ENCODE data around the gene MRPS22.
A peak's percentile ranks its signal among the peaks of the same experiment; 100 is the strongest.
"Not testable (repeated sequence)": the region's sequence is repeated elsewhere in the genome, so short reads cannot be mapped to it uniquely, and the experiment has no call there.

The MRPS22 gene

DNA sequence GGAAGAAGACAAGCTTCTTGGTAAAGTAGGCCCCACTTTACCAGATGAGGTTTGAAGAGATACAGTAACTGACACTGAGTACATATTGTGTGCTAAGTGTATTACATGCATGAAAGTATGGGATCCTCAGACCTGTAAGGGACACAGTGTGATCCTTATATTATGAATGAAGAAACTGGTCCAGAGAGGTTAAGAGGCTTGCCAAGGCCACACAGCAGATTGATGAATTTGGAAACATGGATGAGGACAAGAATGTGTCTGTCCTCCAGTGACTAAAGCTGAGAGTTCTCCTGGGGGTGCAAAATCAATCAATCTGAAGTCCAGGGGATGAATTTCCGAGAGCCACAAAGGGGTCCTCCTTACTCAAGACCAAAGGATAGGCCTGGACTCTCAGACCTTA lies 31.4 kb upstream of the MRPS22 start:
- no peak for DNase-seq

DNA sequence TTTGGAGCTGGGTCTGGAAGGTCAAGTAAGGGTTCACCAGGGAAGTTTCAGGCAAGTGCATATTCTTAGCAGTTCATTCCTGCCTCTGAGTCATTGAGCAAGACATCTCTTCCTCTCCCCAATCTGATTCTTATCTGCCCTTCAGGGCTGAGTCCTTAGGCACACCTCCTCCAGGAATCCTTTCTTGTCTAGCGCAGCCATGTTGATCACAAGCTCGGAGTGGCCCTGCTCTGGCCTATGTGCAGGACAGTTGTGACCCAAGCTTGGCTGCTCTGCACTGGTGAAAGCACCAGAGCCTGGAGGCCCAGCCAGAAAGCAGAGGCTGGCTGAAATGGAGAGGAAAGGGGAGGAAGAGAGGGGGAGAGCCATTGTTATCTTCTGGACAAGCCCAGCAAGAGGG lies 30.9 kb upstream of the MRPS22 start:
- DNase-seq, result no peak

DNA sequence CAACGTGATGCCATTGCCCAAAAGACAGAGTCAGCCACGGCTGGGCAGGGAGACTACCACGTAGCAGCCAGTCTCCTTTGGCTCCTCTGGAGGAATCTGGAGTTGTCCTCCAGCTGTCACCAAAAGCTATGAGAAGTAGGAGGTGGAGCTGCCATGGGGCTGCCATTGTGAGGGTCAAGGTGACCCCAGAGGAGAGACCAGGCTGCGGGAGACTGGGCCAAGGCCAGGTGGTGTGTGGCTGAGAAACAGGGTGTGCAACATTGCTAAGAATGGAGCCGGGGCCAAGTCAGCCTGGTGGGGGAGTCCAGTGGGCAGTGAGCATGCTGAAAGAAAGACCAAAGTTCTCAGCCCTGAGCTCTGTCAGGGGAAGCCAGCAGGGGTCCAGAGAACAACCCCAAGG lies 29.9 kb upstream of the MRPS22 start:
- no peak for DNase-seq

DNA sequence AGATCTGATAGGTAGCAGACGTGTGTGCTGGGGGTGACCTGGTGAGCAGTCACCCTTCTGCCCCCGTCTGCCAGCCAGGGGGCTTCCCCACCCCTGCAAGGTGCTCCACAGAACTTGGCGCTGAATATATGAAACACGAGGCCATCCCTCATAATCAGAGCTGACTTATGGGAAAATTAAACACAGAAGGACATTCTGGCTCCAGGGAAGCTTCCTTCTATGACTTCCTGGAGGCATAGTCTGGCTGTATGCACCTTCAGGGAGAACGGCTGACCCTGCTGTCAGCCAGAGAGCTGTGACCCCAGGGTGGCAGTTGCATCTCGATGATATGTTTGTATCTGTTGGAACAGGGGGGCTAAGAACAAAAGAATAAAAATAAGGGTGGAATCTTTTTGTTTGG lies 26.6 kb upstream of the MRPS22 start:
- DNase-seq, result no peak

DNA sequence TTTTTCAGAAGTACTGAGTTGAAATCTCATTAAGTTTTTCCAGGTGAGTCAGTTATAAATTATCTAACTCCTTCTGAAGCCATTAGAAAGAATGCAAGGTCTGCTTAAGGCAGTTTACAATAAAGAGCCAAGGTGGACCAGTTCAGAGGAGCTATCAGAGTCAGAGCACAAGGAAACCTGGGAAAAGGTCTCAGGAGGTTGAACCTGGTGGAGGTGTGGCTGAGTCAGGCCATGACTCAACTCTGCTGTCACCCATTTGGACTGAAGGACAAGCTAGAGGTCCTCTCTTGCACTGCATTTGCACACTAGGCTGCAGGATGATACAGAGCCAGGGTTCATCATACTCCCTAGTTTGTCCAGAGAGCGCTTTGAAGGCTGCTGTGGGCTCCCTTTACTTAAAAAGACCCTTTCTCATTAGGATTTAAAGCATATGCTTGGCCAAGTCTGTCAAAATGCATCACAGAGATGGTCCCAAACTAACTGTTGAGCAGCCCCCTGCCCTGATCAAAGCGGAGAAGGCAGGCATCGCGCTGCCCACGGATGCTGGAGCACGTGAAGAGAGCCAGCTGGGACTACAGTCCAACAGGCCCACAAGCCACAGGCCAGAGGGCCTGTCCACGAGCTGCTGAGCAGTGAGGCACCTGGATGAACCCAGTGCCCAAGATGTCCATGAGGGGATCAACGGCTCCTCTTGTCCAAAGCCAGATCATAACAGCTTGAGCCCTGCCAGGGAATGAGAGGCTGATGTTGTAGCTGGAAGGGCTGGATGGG lies 26.0 kb upstream of the MRPS22 start:
- DNase-seq, result no peak

DNA sequence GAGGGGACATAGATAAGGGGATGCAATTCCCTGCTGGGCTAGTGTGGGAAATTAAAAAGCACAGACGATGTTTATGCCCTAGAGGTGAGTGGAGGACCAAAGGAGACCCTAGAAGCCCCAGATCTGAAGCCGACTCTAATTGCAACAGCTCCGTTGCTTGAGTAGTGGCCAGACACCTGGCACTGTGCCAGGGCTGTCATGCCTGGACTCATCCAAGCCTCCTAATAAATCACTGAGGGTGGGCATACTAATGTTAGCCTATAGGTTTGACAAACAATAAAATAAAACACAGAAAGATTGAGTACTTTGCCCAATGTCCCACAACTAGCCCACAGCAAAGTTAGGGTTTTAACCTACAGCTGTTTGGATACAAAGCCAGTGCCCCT lies 25.4 kb upstream of the MRPS22 start:
- no peak for DNase-seq

DNA sequence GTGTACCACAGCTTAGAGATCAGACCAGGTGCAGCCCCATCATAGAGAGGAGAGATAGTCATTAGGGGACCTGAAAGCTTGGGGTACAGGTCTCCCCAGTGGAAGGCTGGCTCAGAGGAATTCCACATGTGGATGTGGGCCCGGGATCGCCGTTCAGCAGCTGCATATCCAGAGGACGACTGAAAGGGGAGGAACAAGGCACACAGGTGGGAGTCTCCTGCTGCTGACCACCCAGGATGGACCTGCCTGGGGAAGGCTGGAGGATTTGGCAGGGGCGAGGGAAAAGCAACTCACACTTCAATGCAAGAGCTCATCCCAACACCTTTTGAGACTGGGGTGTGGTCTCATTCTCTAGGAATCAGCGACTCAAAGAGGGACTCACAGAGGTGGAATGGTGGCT lies 25.0 kb upstream of the MRPS22 start:
- no peak for DNase-seq

DNA sequence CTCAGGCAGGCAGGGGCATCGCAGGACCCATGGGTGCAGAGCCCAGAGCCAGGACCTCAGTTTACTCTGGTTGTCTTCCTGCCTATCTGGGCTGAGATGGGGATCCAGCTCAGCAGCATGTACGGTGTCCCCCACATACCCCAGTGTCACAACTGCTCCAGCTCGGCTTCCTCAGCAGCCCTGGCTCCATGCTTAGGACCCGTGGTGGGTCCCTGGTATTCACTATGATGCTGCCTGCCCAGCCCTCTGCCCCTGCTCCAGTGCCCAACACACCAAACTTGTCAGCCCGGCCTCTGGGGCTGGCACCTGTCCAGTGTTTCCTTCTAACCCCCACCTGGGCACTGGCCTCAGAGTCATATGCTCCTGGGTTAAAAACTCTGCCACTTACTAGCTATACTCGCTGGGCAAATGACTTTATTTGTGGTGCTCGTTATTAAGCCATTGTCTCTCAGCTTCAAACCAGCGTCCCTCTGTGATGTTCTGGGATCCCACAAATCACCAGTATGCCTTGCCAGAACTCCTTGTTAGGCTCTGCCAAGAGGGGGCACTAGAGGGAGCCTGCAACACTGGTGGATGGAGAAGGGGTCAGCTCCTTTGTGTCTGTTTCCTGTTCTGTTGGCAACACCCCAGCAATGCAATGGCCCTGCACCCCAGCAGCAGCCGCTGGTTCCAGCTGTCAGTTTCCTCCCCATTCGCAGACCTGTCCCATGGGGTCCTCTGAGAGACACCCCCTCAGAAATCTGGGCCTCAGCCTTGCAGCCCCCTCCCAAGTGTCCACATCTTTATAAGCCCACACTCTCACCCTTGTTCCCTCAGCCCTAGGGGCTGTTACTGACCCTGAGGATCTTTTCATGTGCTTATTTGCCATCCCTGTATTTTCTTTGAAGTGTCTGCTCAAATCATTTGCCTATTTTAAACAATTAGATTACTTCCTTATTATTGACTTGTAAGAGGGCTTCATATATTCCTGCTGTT lies 24.1 kb upstream of the MRPS22 start:
- no peak for DNase-seq

DNA sequence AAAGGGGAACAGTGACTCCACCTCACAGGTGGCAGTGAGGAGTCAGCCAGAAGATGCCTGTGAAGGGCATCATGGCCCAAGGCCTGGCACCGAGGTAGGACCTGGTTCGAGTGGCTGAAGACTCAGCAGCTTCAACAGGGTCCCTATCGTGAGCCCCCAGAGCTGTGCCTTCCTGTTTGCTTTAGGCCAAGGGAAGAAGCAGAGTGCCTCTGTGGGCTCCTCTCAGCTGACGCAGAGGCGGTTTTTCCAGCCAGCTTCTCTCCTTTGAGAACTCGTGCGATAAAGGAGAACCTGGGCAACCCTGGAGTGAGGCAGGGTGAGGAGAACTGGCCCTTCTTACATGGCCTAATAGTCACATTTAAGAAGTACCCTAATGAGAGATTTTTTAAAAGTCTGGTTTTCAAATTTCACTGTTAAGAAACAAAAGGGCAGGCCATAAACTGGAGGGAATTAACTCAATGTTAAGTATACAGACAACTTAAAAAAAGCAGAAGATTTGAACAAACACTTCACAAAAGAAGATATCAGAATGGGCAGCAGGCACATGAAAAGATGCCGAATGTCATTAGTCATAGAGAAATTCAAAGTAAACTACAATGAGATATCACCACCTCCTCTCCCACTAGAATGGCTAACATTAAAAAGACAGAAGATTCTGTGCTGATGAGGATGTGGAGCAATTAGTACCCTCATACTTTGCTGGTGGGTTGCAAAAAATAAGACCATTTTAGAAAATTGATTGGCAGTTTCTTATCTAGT lies 23.1 kb upstream of the MRPS22 start:
- DNase-seq, result no peak

DNA sequence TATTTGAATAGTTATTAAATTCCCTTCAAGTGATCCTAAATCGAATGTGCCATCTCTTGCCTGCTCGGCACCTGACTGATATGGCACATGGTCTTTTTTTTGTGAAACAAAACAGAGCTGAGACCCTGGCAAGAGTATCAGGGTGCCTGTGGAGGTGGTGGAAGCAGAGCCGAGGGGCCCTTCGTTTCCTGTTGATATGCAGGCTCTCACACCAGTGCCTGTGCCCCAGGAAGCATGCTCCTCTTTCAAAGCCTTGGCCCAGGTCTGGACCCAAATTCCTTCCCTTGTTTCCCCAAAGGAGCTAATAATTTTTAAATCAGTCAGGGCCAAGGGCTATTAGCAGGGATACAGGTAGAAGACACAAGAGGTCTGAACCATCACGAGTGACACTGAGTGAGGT lies 21.5 kb upstream of the MRPS22 start:
- DNase-seq, result no peak

DNA sequence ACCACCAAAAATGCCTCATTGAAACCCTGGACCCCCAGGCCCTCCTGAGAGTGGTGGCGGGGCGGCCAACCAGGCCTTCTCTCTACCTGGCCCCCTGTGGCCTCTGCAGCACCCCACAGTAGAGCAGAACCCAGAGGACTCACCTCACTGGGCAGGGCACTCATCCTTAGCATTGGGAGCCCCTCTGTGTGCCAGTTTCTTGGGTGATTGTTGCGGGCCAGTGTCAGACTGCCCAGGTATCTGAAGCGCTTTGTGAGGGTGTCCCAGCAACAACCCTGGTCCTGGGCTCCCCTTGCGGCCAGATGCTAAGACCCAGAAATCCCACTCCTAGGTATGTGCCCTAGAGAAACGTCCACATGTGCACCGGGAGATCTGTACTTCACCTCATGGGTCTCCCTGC lies 20.7 kb upstream of the MRPS22 start:
- no peak for DNase-seq

DNA sequence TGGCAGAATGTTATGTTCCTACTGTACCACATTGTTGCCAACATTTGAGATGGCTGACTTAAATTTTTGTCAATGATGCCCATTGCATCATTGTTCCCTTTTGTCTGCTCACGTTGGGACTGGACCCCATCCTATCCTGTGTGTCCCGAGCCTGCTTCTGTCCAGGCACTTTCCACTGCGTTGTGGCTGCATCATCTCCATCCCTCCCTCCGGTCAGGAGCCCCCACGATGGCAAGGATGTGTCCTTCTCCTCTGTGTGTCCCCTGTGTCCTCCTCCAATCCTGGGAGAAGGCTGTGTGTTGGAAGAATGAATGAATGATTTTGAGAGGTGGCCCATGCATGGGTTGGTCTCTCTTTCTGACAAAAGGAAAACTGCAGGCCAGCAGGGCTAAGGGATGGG lies 19.4 kb upstream of the MRPS22 start:
- DNase-seq, result no peak

DNA sequence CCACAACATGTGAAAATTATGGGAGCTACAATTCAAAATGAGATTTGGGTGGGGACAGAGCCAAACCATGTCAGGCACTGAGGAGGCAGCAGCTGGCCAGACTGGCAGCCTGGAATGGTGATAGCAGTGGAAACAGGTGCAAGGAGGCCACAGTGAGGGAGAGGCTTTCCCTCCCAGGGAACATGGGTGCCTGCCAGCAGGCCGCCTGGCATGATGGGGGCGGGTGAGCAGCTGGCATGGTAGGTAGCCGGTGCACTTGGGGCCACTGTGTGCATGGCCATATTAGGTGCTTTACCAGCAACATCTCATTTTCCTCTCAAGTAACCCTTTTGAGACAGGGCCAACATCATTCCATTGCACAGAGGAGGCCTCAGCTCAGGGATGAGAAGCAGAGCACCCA lies 18.3 kb upstream of the MRPS22 start:
- no peak for DNase-seq

DNA sequence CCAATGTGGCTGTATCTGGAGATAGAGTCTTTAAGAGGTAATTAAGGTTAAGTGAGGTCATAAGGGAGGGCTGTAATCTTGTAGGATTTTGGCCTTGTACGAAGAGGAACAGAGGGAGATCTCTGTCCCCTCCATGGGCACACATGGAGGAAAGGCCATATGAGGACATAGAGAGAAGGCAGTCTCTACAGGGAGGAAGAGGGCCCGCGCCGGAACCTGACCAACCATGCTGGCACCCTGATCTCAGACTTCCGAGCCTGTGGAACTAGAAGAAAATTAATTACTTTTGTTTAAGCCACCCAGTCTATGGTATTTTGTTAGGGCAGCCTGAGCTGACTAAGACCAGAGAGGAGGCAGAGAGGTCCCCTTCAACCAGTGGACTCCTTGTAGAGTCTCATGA lies 17.7 kb upstream of the MRPS22 start:
- no peak for DNase-seq

DNA sequence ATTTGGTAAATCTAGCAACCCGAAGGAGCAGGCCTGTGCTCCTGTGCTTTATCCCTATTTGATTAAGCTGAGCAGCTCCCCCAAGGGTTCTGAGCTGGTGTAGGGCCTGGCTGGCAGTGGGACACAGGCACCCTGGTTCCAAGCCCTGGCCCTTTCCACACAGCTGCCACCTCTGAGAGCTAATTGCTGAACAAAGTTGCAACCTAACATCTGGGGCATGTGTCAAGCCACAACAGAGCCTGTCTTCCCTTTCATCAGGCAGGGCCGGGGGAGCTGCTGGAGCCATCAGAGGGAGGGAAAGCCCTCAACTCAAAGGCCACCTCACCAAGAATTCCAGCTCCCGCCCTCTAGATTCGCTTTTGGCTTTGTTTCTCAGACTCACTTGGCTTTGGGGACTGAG lies 17.1 kb upstream of the MRPS22 start:
- no peak for DNase-seq

DNA sequence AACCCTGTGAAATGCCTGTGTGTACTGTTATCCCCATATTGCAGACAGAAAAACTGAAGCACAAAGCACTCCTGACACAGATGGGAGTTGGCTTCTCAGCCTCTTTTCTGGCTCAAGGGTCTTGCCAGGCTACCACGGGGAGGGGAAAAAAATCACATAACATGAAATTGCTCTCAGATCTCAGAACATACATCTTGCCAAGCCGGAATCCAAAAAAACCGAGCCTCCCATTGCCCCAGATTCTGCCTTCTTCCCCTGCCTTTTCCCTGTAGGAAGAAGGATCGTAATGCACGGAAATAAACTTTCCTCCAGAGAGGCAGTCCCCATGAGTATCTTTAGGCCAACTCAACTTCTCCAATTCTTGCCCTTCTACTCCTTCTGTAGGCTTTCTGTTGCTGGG lies 16.6 kb upstream of the MRPS22 start:
- DNase-seq, result no peak

DNA sequence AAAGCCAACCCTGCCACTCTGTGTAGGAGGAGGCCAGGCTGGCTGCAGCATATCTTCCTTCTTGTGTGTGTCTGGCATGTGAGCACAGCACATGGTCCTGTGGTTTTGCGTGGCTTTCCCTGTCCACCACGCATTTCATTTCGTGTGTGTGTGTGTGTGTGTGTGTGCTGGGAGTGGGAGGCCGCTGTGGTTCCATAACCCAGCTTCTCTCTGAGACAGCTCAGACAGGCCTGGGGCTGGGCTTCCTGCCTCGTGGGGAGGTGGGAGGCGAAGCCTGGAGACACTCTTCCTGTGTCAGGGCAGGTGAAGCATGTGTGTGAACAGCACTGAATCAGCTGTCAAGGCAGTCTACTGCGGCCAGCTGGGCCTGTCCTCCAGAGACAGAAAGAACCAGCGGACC lies 16.0 kb upstream of the MRPS22 start:
- no peak for DNase-seq

DNA sequence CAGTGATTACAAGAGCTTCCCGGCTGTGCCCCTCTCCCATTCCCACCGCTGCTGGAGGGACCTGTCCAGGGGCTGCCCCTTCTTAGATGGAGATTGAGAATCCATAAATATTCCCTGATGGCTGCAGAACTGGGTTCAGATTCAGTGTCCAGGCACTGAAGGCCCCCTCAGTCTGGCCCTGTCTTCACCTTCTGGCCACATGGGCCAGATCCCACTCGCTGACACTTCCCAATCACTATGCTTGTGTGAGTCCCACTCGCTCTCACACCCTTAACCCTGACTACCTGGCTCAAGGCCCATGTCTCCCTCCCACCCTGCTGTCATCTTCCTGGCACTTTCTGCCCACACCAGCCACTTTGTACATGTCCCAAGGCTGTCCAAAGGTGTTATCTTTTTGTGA lies 15.5 kb upstream of the MRPS22 start:
- DNase-seq, result no peak

DNA sequence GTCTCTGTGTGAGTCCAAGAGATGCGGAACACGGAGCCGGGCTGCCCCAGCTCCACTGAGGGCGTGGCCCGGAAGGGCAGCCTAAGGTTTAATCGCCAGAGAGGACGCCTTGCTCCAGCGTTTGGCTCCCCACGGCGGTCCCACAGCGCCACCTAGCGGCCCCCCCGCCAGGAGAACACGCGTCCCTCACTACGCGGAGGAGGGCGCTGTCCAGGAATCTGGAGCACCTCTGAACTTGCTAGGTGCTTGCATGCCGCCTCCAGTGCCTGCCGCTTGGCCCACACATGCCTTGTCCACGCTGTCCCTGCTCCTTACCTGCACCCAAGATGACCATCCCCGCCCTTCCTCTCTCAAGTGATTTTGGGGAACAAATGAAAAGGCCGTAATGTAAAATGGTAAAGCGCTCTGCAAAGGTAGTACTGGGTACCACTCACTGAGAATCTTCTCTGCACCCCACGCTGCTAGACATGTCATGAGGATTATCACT lies 14.4 kb upstream of the MRPS22 start:
- DNase-seq, result peak; percentile 99

DNA sequence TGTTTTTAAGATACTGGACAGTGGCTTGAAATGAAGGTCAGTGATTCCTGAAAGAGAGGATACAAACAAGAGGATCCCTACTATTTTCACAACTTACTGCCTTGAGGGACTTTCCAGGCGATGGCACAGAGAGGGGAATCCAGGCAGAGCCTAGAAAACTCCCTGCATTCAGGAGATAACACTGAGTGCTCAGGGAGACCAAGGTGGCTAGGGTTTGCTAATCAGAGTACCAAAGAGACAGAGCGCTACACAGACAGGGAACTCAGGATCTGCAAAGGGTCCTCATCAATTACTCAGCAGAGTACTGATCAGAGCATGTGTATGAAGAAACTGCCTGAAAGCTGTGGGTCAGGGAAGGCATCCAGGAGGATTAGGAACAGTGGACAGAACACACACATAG lies 11.7 kb upstream of the MRPS22 start:
- no peak for DNase-seq

DNA sequence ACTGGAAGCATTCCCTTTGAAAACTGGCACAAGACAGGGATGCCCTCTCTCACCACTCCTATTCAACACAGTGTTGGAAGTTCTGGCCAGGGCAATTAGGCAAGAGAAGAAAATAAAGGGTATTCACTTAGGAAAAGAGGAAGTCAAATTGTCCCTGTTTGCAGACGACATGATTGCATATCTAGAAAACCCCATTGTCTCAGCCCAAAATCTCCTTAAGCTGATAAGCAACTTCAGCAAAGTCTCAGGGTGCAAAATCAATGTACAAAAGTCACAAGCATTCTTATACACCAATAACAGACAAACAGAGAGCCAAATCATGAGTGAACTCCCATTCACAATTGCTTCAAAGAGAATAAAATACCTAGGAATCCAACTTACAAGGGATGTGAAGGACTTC lies 9.1 kb upstream of the MRPS22 start:
- not testable (repeated sequence) for DNase-seq

DNA sequence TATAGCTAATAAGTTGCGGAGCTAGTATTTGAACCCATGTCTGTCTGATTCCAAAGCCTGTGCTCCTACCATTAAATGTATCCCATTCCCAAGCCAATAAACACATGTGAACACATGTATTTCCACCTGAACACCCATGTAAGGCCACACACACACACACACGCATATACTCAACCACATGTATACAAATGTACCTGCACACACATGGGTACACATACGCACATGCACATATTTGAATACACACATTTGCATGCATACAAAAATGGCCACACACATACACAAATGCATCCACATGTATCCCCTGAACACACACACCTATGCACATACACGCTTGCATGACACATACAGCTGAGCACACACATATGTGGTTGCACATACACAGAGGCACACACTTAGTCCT lies 5.4 kb upstream of the MRPS22 start:
- no peak for DNase-seq

DNA sequence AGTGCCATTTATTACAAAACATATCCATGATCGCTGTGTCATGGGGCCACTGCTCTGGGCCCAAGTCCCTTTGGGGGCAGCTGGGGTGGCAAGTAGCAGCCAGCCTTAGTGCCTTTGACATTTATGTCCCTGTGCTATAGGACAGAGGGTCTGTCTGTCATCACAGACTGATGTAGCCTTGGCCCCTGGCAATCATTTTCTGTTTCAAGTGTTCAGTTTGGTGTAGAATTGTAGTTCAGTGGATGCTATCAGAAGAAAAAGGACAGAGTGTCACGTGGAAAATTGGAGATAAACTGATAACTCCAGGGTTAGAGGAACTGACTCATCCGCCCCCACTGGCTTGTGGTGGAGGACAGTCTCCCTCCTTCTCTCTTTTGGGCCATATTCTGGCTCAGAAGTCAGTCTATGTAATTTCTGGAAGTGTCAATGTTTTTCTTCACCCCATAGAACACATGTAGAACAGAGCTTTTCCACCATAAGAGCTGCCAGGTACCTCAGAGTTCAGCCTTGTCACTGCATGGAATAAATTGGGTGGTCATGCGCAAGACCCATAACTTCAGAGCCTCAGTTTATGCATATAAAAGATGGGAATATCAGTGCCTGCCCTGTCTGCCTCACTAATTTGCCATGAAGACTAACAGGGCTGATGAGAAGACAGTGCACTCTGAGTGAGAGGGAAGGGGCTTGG lies 4.5 kb upstream of the MRPS22 start:
- no peak for DNase-seq

Measured in activated CD8-positive, alpha-beta memory T cell treated with anti-CD3 and anti-CD28 coated beads, Interleukin-2, amount 50 U/mL, for 48 hours (primary cell).